ENCODE results near the gene ARID4B.
"Not testable (repeated sequence)": the region's sequence is repeated elsewhere in the genome, so short reads cannot be mapped to it uniquely, and the experiment has no call there.

The ARID4B gene

GRCh38 chr1:235327559-235328270, at the start of gene ARID4B:
Gene ARID4B (minus strand): TSS chr1:235328179. CDS start chr1:235326919, 1,260 bp downstream.
- no peak for DNase-seq (ENCODE audit: low spot score)

GRCh38 chr1:235375919-235376605, 48.1 kb upstream of the ARID4B start:
- DNase-seq (ENCODE audit: low spot score) = no peak

GRCh38 chr1:235369802-235370201, 41.8 kb upstream of the ARID4B start:
- no peak for DNase-seq (ENCODE audit: low spot score)

GRCh38 chr1:235368428-235368827, 40.4 kb upstream of the ARID4B start:
- DNase-seq (ENCODE audit: low spot score) = no peak

- DNase-seq (ENCODE audit: low spot score) = peak; percentile 97
Measured at GRCh38 chr1:235367000-235367908, 39.3 kb upstream of the ARID4B start, which contains the start of gene TBCE. Gene TBCE (plus strand): TSS chr1:235367427. CDS start chr1:235380050, 12,623 bp downstream.

- no peak for DNase-seq (ENCODE audit: low spot score)
Measured at GRCh38 chr1:235366286-235366685, 38.3 kb upstream of the ARID4B start.

- not testable (repeated sequence) for DNase-seq (ENCODE audit: low spot score)
Measured at GRCh38 chr1:235364189-235364588, 36.2 kb upstream of the ARID4B start.

GRCh38 chr1:235358899-235359298, 30.9 kb upstream of the ARID4B start:
- no peak for DNase-seq (ENCODE audit: low spot score)

- no peak for DNase-seq (ENCODE audit: low spot score)
Measured at GRCh38 chr1:235357485-235358373, 29.8 kb upstream of the ARID4B start.

- DNase-seq (ENCODE audit: low spot score) = no peak
Measured at GRCh38 chr1:235351898-235352297, 23.9 kb upstream of the ARID4B start.

GRCh38 chr1:235351441-235351840, 23.5 kb upstream of the ARID4B start:
- DNase-seq (ENCODE audit: low spot score) = no peak

- no peak for DNase-seq (ENCODE audit: low spot score)
Measured at GRCh38 chr1:235343726-235344125, 15.7 kb upstream of the ARID4B start.

- DNase-seq (ENCODE audit: low spot score) = no peak
Measured at GRCh38 chr1:235342471-235342870, 14.5 kb upstream of the ARID4B start.

GRCh38 chr1:235342039-235342438, 14.1 kb upstream of the ARID4B start:
- DNase-seq (ENCODE audit: low spot score) = no peak

- no peak for DNase-seq (ENCODE audit: low spot score)
Measured at GRCh38 chr1:235341334-235341733, 13.4 kb upstream of the ARID4B start.

GRCh38 chr1:235339746-235340145, 11.8 kb upstream of the ARID4B start:
- DNase-seq (ENCODE audit: low spot score) = no peak

GRCh38 chr1:235336903-235337302, 8.9 kb upstream of the ARID4B start:
- DNase-seq (ENCODE audit: low spot score) = no peak

GRCh38 chr1:235331401-235331800, 3.4 kb upstream of the ARID4B start:
- no peak for DNase-seq (ENCODE audit: low spot score)

- DNase-seq (ENCODE audit: low spot score) = no peak
Measured at GRCh38 chr1:235330918-235331285, 2.9 kb upstream of the ARID4B start.

- DNase-seq (ENCODE audit: low spot score) = peak; percentile 32
Measured at GRCh38 chr1:235329139-235329902, 1.3 kb upstream of the ARID4B start.
